Stimulated activated CD8-positive, alpha-beta memory T cell treated with anti-CD3 and anti-CD28 coated beads, Interleukin-4, amount 100 ng/mL, for 48 hours (primary cell): Measurements from ENCODE around the gene FGFRL1.
"Not testable (repeated sequence)": the region's sequence is repeated elsewhere in the genome, so short reads cannot be mapped to it uniquely, and the experiment has no call there.

Experiments
- DNase-seq: peaks from one replicate; pipeline ENCODE4 v3.0.0-alpha.2; 2020

Gene FGFRL1

GRCh38 chr4:1041936-1042330, 30.5 kb downstream of the FGFRL1 start:
- DNase-seq = no peak

- no peak for DNase-seq
These were observed 31.1 kb downstream of the FGFRL1 start for GRCh38 chr4:1042352-1043055.

GRCh38 chr4:1043162-1043561, 31.7 kb downstream of the FGFRL1 start:
- no peak for DNase-seq

- DNase-seq = peak; percentile 73
These were observed 32.4 kb downstream of the FGFRL1 start for GRCh38 chr4:1043651-1044468.

GRCh38 chr4:1044469-1045192, 33.2 kb downstream of the FGFRL1 start:
- no peak for DNase-seq

GRCh38 chr4:1045193-1045594, 33.8 kb downstream of the FGFRL1 start:
- DNase-seq = no peak

GRCh38 chr4:1045595-1046201, 34.3 kb downstream of the FGFRL1 start:
- DNase-seq = no peak

GRCh38 chr4:1046581-1047011, 35.2 kb downstream of the FGFRL1 start:
- DNase-seq = not testable (repeated sequence)

GRCh38 chr4:1047106-1047975, 35.9 kb downstream of the FGFRL1 start:
- DNase-seq = no peak

GRCh38 chr4:1047976-1048772, 36.7 kb downstream of the FGFRL1 start:
- DNase-seq = no peak

- peak; percentile 52 for DNase-seq
These were observed 37.6 kb downstream of the FGFRL1 start for GRCh38 chr4:1048773-1049590.

- no peak for DNase-seq
These were observed 38.1 kb downstream of the FGFRL1 start for GRCh38 chr4:1049591-1049905.

- no peak for DNase-seq
These were observed 39.2 kb downstream of the FGFRL1 start for GRCh38 chr4:1050486-1051213.

GRCh38 chr4:1051472-1051871, 40.0 kb downstream of the FGFRL1 start:
- no peak for DNase-seq

- DNase-seq = no peak
These were observed 40.8 kb downstream of the FGFRL1 start for GRCh38 chr4:1052231-1052671.

- DNase-seq = no peak
These were observed 41.7 kb downstream of the FGFRL1 start for GRCh38 chr4:1053080-1053661.

GRCh38 chr4:1053891-1054290, 42.5 kb downstream of the FGFRL1 start:
- DNase-seq = not testable (repeated sequence)

- not testable (repeated sequence) for DNase-seq
These were observed 43.3 kb downstream of the FGFRL1 start for GRCh38 chr4:1054696-1055242.

- not testable (repeated sequence) for DNase-seq
These were observed 43.8 kb downstream of the FGFRL1 start for GRCh38 chr4:1055243-1055701.
